HG03108 (cell line): ENCODE data around the gene ANK3.
"Not testable (repeated sequence)": the region's sequence is repeated elsewhere in the genome, so short reads cannot be mapped to it uniquely, and the experiment has no call there.

Experiments
- ATAC-seq: cut with Tn5 transposase; IDR thresholded peaks from one replicate; pipeline ENCODE4 v1.9.1; 2021; ENCODE audit warnings: moderate library complexity; ENCODE audit not compliant: unreplicated experiment

The ANK3 gene

GRCh38 chr10:60311821-60312220, 77.9 kb downstream of the ANK3 start:
- ATAC-seq, result no peak

- ATAC-seq, result no peak
Measured at GRCh38 chr10:60310740-60311139, 78.9 kb downstream of the ANK3 start.

GRCh38 chr10:60309891-60310290, 79.8 kb downstream of the ANK3 start:
- no peak for ATAC-seq

- ATAC-seq, result no peak
Measured at GRCh38 chr10:60309371-60309770, 80.3 kb downstream of the ANK3 start.

- no peak for ATAC-seq
Measured at GRCh38 chr10:60305380-60305892, 84.2 kb downstream of the ANK3 start.

GRCh38 chr10:60304829-60305379, 84.8 kb downstream of the ANK3 start:
- no peak for ATAC-seq

GRCh38 chr10:60303778-60304177, 85.9 kb downstream of the ANK3 start:
- no peak for ATAC-seq

- ATAC-seq, result no peak
Measured at GRCh38 chr10:60299961-60300883, 89.5 kb downstream of the ANK3 start.

GRCh38 chr10:60299390-60299778, 90.3 kb downstream of the ANK3 start:
- no peak for ATAC-seq

- no peak for ATAC-seq
Measured at GRCh38 chr10:60298408-60299389, 91.0 kb downstream of the ANK3 start.

GRCh38 chr10:60296073-60296472, 93.6 kb downstream of the ANK3 start:
- ATAC-seq, result no peak

GRCh38 chr10:60295028-60295937, 94.4 kb downstream of the ANK3 start:
- no peak for ATAC-seq

- no peak for ATAC-seq
Measured at GRCh38 chr10:60293581-60294175, 96.0 kb downstream of the ANK3 start.

GRCh38 chr10:60292998-60293397, 96.7 kb downstream of the ANK3 start:
- ATAC-seq, result no peak

GRCh38 chr10:60292536-60292935, 97.1 kb downstream of the ANK3 start:
- not testable (repeated sequence) for ATAC-seq

- no peak for ATAC-seq
Measured at GRCh38 chr10:60291344-60291930, 98.2 kb downstream of the ANK3 start.

GRCh38 chr10:60290558-60290957, 99.1 kb downstream of the ANK3 start:
- no peak for ATAC-seq

- ATAC-seq, result no peak
Measured at GRCh38 chr10:60289800-60290199, 99.9 kb downstream of the ANK3 start.

- no peak for ATAC-seq
Measured at GRCh38 chr10:60288256-60288655, 101.4 kb downstream of the ANK3 start.
